HL-60 (cell line): ENCODE data around the gene FOXO1.

Experiments used
- DNase-seq, 2 experiments: peaks; one replicate each; pipeline ENCODE4 v3.0.0-alpha.2; 2010 to 2020; ENCODE audit warnings: low read depth in 1 of 2, low spot score in 1 of 2
- H3K27ac ChIP-seq: fragments of 250-450 bp; sonication (Bioruptor Pico); replicated peaks from 2 replicates; pipeline ENCODE4 v1.5.1; 2020; ENCODE audit warnings: mild to moderate bottlenecking, moderate library complexity
- H3K27me3 ChIP-seq: fragments of 250-450 bp; sonication (Bioruptor Pico); 2 replicates; pipeline ENCODE4 v1.5.1; 2021; ENCODE audit warnings: mild to moderate bottlenecking, moderate library complexity; ENCODE audit not compliant: insufficient read depth, poor library complexity, severe bottlenecking
- H3K4me3 ChIP-seq: replicated peaks from 2 replicates; pipeline ENCODE4 v1.5.1; 2011; ENCODE audit warnings: mild to moderate bottlenecking, control low read depth, low read length; ENCODE audit not compliant: insufficient read depth
- CTCF ChIP-seq: IDR thresholded peaks from one replicate; pipeline ENCODE4 v1.5.1; 2011; ENCODE audit warnings: low read length, control low read depth, inconsistent platforms; ENCODE audit not compliant: insufficient read depth
- GABPA ChIP-seq: IDR thresholded peaks from 2 replicates; pipeline ENCODE4 v1.6.1; 2012; ENCODE audit warnings: low read depth
- POLR2AphosphoS5 ChIP-seq: IDR thresholded peaks from 2 replicates; pipeline ENCODE4 v1.6.1; 2012; ENCODE audit warnings: low read depth
- REST ChIP-seq: IDR thresholded peaks from 2 replicates; pipeline ENCODE4 v1.6.1; 2012; ENCODE audit warnings: low read depth; ENCODE audit not compliant: insufficient replicate concordance
- SPI1 ChIP-seq: IDR thresholded peaks from 2 replicates; pipeline ENCODE4 v1.6.1; 2012; ENCODE audit warnings: low read depth, mild to moderate bottlenecking, borderline replicate concordance

Gene FOXO1

GRCh38 chr13:40596484-40596883 is 70.0 kb downstream of the FOXO1 start:
- Histone ChIP-seq H3K27me3 (peaks cover 7% of the 10 kb centered on the region), H3K4me3 (no peak overlapping the region), H3K27ac (no peak overlapping the region)
- TF ChIP-seq SPI1, result no peak
- TF ChIP-seq POLR2AphosphoS5, result no peak
- TF ChIP-seq REST, result no peak
- no peak for TF ChIP-seq CTCF
- TF ChIP-seq GABPA, result no peak
- DNase-seq, result no peak

- no peak overlapping the region for H3K27ac ChIP-seq
Measured at GRCh38 chr13:40595693-40596092, 70.7 kb downstream of the FOXO1 start.

GRCh38 chr13:40592035-40592434 is 74.4 kb downstream of the FOXO1 start:
- TF ChIP-seq GABPA (no peak), CTCF (no peak), SPI1 (no peak), REST (no peak), POLR2AphosphoS5 (no peak)
- no peak overlapping the region for H3K4me3 ChIP-seq
- H3K27ac ChIP-seq, result no peak overlapping the region
- DNase-seq, result no peak
- peaks cover 2% of the 10 kb centered on the region for H3K27me3 ChIP-seq

More at GRCh38 chr13:40595693-40596092, 70.7 kb downstream of the FOXO1 start:
- DNase-seq, result no peak
- TF ChIP-seq CTCF (no peak), POLR2AphosphoS5 (no peak), REST (no peak), GABPA (no peak), SPI1 (no peak)
- Histone ChIP-seq H3K4me3 (no peak overlapping the region), H3K27me3 (peaks cover 5% of the 10 kb centered on the region)
